Umbilical cord (tissue), 2 donors: ENCODE data around the gene LY6G6C. TPM values are rescaled to one million over a fixed set of nuclear protein-coding genes. Genes with fewer than 3 reads are reported as not detected.

Source experiments
- DNase-seq: peaks from one replicate; pipeline ENCODE4 v3.0.0-alpha.2; 2015; ENCODE audit warnings: low spot score
- total RNA-seq: library from RNA; depleted of rRNA; stranded (reverse); fragments of >200 nt; gene quantifications from one replicate; pipeline ENCODE4 v1.2.3, GENCODE V29; 2014; ENCODE audit warnings: low replicate concordance; ENCODE audit not compliant: insufficient read depth

The LY6G6C gene
- total RNA-seq, 1 donor from 2014 or later = 3.1 TPM

DNA sequence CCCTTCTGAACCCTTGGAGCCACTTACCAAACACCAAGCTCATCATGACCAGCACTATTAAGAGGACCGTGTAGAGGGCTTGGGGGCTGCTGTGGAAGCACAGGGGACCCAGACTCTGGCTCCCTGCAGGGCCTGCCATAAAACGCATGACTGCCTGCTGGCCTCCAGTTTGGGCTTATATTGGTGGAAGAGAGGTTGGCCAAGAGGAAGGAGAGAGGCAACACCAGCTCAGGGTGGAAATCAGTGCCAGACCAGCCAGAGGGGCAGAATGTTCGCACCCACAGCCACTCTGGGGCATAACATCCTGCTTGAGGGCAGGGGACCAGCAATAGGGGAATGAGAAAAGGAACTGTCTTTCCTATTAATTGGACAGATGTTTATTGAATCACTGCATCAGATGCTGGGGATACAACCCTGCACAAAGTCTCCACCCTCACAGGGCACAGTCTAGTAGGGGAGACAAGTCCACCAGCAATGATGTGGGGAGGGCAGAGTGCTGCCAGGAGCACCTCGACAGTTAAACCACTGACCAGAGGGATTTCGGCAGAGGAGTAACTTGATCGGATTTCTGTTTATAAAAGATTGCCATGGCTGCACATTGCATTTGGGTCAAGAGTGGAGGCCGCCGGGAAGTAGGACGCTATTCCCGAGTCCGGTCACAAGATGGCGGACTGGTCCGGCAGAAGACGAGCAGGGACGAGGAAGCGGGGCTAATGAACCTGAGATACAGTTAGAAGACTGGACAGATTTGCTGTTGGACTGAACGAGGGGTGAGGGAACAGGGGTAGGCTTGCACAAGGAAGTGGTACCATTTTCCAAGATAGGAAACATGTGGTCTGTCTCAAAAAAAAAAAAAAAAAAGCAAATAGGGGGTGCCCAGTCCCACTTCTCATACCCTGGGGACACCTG lies 41.1 kb downstream of the LY6G6C start, which contains the start of gene LY6G5C:
TSS of gene LY6G5C (minus strand) at position 842 of the 909 bp plus-strand sequence. CDS start at position 148, 694 bp downstream.
- peak; percentile 84 for DNase-seq

DNA sequence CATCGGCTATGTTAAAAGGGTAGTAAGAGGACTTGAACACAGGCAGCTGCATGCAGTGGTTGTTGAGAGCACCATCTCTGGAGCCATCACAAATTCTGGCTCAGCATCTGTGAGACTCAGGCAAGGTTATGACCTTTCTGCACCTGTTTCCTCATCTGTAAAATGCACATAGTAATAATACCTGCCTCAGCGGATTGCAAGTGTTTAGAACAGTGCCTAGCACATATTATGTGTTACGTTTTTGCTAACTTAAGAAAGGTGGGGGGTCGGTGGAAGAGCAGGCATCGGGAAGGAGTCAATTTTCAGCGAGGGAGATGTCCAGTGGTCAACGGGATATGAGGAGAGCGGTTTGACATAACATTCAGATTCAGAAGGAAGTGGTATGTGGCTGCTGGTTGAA lies 43.6 kb downstream of the LY6G6C start:
- no peak for DNase-seq

DNA sequence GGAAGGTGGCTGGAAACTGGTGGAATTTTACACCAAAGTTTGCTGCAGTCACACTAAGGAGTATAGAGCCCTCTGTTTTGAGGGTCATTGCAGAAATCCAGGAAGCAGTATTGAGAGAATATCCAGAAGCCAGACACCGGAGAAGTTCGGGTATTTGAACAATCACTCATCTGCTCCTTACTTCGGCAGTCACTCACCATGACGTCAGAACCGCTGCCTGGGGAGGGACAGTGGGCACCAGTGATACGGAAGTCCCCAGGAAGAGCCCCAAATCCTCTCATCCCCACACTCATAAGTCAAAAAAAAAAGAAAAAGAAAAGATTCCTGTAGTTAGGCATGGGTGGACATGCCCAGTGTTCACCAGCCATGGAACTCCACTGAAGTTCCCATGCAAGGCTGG lies 44.6 kb downstream of the LY6G6C start:
- DNase-seq = no peak

DNA sequence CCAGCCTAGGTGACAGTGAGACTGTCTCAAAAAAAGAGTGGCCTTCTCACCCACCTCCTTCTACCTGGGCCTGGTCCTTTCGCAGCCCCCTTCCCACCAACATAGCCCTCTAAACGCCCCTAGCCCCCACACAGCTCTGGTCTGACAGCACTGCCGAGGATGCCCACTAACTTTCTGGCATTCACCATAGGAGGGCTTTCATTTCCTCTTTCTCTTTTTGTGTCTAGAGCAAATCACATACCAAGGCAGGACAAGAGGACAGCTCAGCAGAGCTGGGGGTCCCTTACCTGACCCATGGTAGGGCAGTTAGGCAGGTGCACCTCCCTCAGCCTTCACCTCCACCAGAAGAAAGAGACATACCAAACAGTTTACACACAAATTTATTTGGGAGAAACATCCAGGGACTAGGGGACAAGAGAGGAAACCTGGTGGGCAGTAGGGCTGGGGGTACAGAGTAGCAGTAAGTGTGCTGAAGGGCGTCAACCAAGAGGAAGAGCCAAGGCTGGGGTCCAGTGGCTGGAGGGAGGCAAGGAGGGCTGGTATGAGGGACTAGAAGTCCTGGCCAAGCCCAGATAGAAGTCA lies 45.1 kb downstream of the LY6G6C start:
- DNase-seq = no peak

DNA sequence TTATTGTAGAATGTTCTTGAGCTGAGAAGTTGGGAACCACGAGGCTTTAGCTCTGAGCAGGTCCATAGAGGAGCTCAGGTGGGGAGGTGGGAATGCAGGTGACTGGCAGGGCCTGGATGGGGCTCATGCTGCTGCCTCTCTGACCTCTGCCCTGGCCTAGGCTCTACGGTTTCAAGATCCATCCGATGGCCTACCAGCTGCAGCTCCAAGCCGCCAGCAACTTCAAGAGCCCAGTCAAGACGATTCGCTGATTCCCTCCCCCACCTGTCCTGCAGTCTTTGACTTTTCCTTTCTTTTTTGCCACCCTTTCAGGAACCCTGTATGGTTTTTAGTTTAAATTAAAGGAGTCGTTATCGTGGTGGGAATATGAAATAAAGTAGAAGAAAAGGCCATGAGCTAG lies 51.9 kb downstream of the LY6G6C start, which contains the start of gene LY6G5B:
TSS of gene LY6G5B (plus strand) at position 301 of the 400 bp plus-strand sequence. CDS start 975 bp downstream, outside the sequence.
- DNase-seq = no peak

Other genes starting within 250 kb of the LY6G6C start
- 0.24 TPM for gene MICB, start 223.6 kb downstream of the LY6G6C start, total RNA-seq
- gene MCCD1, start 192.8 kb downstream of the LY6G6C start, total RNA-seq = not detected
- gene DDX39B, start 179.7 kb downstream of the LY6G6C start, total RNA-seq = 185 TPM
- gene ATP6V1G2, start 175.1 kb downstream of the LY6G6C start, total RNA-seq = 3.6 TPM
- gene NFKBIL1, start 174.1 kb downstream of the LY6G6C start, total RNA-seq = 28.6 TPM
- gene LTA, start 149.5 kb downstream of the LY6G6C start, total RNA-seq = not detected
- gene TNF, start 146.2 kb downstream of the LY6G6C start, total RNA-seq = 1.4 TPM
- gene LTB, start 139.3 kb downstream of the LY6G6C start, total RNA-seq = 0.96 TPM
- gene LST1, start 135.5 kb downstream of the LY6G6C start, total RNA-seq = not detected
- not detected for gene NCR3, start 128.7 kb downstream of the LY6G6C start, total RNA-seq
- 63.6 TPM for gene AIF1, start 106.5 kb downstream of the LY6G6C start, total RNA-seq
- gene PRRC2A, start 101.0 kb downstream of the LY6G6C start, total RNA-seq = 21.4 TPM
- 58.7 TPM for gene BAG6, start 69.1 kb downstream of the LY6G6C start, total RNA-seq
- not detected for gene APOM, start 65.9 kb downstream of the LY6G6C start, total RNA-seq
- gene C6orf47, start 61.0 kb downstream of the LY6G6C start, total RNA-seq = 24.1 TPM
- 9.6 TPM for gene GPANK1, start 56.7 kb downstream of the LY6G6C start, total RNA-seq
- gene CSNK2B, start 55.7 kb downstream of the LY6G6C start, total RNA-seq = 36.6 TPM
- 1.2 TPM for gene LY6G5B, start 51.8 kb downstream of the LY6G6C start, total RNA-seq
- gene LY6G5C, start 40.7 kb downstream of the LY6G6C start, total RNA-seq = 0.48 TPM
- gene ABHD16A, start 18.4 kb downstream of the LY6G6C start, total RNA-seq = 33.7 TPM
- gene LY6G6F, start 14.9 kb downstream of the LY6G6C start, total RNA-seq = not detected
- not detected for gene LY6G6D, start 6.4 kb downstream of the LY6G6C start, total RNA-seq
- gene MPIG6B, start 1.6 kb upstream of the LY6G6C start, total RNA-seq = 3.1 TPM
- 87.4 TPM for gene DDAH2, start 7.6 kb upstream of the LY6G6C start, total RNA-seq
- 203 TPM for gene CLIC1, start 14.8 kb upstream of the LY6G6C start, total RNA-seq
- gene MSH5, start 18.3 kb upstream of the LY6G6C start, total RNA-seq = 8.2 TPM
- not detected for gene SAPCD1, start 40.9 kb upstream of the LY6G6C start, total RNA-seq
- not detected for gene VWA7, start 55.6 kb upstream of the LY6G6C start, total RNA-seq
- gene VARS1, start 74.0 kb upstream of the LY6G6C start, total RNA-seq = 18.8 TPM
- gene LSM2, start 85.2 kb upstream of the LY6G6C start, total RNA-seq = 28.9 TPM
- gene HSPA1L, start 93.5 kb upstream of the LY6G6C start, total RNA-seq = 1.4 TPM
- 84.7 TPM for gene HSPA1A, start 93.8 kb upstream of the LY6G6C start, total RNA-seq
- 37.3 TPM for gene HSPA1B, start 106.0 kb upstream of the LY6G6C start, total RNA-seq
- gene NEU1, start 141.1 kb upstream of the LY6G6C start, total RNA-seq = 47.9 TPM
- gene SLC44A4, start 157.3 kb upstream of the LY6G6C start, total RNA-seq = 0.96 TPM
- gene EHMT2, start 176.0 kb upstream of the LY6G6C start, total RNA-seq = 33.9 TPM
- gene ZBTB12, start 180.3 kb upstream of the LY6G6C start, total RNA-seq = 1.9 TPM
- gene C2, start 206.0 kb upstream of the LY6G6C start, total RNA-seq = 27.0 TPM
- 34.7 TPM for gene CFB, start 224.3 kb upstream of the LY6G6C start, total RNA-seq
- gene NELFE, start 237.2 kb upstream of the LY6G6C start, total RNA-seq = 54.9 TPM
- 34.7 TPM for gene SKIC2, start 237.4 kb upstream of the LY6G6C start, total RNA-seq